Left forelimb (tissue), 1 donor: Measurements from ENCODE around the gene ATAD1.
A peak's percentile ranks its signal among the peaks of the same experiment; 100 is the strongest.
"Not testable (repeated sequence)": the region's sequence is repeated elsewhere in the genome, so short reads cannot be mapped to it uniquely, and the experiment has no call there.

Experiments
- DNase-seq: peaks from one replicate; pipeline ENCODE4 v3.0.0-alpha.2; 2018; ENCODE audit warnings: low spot score

Gene ATAD1

DNA sequence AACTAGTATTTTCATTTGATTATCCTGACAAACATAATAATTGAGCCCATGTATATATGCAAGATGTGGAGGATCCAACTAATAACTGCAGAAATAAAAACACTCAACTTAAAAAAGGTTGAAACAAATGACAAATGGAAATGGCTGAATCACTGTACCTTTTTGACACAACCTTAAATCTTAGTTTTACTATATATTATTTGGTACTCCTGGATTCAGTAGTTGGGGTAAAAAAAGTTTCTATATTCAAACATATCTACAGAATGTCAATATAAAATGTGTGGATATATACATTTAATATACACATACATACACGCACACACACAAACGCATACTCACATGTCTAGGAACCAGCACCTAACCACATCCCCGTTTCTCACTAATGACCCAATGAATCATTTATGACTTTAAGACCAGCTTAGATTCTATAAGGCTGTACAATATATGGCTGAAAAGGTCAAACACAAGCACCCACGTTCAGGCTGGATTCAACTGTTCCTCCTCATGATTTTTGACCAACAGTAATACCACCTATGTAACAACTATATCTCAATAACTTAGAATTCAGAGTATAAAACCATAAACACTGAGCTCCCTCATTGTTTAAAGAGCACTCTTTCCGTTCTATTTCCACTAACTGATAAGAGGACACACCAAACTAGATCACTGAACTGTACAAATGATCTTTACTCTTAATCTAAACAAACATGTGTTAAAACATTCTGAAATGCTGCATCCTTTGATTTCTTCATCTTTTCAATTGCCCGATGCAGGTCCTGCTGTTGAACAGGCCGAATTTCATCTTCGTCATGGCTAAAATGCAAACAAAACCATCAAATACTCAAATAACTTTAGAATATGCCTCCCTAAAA, 63.8 kb downstream of the ATAD1 start:
- DNase-seq: no peak

DNA sequence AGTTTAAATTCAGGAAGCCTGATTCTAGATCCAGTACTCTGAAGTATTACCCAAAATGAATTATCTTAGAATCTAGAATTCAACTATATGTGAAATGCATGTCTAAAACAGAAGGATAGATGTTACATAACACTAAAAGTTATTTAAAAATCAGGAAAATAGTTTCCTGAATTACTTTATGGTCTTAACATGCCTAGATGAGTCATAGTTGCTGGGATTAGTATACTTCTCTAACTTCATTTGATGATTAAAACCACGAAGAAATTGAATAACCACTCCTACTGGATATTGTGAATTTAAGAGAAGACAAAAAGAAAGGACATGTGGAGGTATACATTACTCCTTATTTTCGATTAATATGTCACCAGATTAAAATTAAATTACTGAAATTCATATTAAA, 65.5 kb downstream of the ATAD1 start:
- no peak for DNase-seq

DNA sequence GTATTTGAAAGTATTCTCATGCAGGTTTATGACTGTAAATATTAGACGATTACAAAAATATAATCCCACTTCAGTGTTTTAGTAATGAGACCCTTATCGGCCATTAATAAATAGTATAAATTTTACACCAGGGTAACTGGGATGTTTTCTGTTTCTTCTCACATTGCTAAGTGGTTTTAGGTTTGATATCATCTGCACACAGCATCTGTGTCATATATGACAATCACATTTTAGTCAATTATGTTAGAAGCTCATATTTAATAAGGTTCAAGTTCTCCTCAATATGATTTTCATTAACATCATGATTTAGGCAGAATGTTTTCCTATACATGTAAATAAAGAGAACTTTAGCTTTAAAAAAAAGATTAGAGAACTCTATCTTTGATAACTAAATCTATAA, 66.8 kb downstream of the ATAD1 start:
- DNase-seq: no peak

DNA sequence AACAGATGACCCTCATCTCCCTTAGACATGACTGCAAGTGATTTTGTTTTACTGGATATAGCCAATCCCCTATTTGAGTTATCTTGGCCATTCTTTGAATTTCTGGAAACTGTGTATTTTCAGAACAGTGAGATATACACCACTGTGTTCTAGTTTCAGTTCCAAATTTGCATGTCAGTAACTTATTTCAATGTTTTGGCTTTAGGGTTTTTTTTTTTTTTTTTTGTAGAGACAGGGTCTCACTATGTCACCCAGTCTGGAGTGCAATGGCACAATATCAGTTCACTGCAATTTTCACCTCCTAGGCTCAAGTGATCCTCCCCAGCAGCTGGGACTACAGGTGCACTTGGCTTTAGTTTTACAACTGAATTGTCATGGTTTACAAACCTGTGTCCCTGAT, 67.2 kb downstream of the ATAD1 start:
- DNase-seq: no peak

DNA sequence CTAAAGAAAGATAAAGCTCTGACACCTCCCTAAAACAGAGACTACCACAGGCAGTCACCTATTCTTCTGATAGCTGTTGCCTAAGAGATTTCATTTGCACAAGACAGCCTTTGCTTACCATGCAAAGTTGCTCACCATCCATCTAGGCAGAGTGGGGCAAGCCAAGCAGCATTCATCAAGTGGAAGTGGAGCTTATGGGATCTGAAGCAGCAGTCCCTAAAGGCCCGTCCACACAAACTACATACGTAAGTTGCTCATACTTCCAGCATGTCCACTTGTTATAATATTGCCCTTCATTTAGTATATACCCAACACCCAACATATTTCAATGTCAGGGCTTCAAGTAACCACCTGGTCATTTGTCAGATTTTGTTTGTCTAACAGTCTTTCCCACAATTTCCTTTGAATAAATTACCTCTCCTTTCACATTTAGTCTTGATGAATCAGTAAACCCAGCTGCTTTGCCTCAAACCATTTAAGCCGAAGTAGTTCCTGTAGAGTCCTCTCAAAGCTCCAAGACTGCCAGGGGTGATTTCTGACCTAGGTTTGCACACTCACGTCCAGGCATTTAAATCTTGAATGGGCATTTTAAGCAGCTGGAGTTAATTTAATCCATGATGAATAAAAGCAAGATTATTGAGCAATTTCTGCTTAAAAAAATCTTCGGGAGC, 67.9 kb downstream of the ATAD1 start:
- no peak for DNase-seq

DNA sequence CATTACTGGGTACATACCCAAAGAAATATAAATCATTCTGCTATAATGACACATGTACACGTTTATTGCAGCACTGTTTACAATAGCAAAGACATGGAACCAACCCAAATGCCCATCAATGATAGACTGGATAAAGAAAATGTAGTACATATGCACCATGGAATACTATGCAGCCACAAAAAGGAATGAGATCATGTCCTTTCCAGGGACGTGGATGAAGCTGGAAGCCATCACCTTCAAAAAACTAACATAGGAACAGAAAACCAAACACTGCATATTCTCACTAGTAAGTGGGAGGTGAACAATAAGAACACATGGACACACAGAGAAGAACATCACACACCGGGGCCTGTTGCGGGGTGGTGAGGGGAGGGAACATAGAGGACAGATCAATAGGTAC, 69.8 kb downstream of the ATAD1 start:
- not testable (repeated sequence) for DNase-seq

DNA sequence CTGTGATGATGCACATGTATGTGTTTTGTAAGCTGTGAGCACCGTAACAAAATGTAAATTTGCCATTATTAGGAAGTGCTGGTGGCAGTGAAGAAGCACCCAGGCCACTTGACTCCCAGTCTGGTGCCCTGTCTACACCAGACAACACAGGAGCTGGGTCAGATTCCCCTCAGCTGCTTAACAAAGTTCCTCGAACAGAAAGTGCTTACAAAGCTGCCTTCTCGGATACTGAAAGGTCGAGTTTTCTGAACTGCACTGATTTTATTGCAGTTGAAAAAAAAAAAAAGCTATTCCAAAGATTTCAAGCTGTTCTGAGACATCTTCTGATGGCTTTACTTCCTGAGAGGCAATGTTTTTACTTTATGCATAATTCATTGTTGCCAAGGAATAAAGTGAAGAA, 71.1 kb downstream of the ATAD1 start:
- no peak for DNase-seq

DNA sequence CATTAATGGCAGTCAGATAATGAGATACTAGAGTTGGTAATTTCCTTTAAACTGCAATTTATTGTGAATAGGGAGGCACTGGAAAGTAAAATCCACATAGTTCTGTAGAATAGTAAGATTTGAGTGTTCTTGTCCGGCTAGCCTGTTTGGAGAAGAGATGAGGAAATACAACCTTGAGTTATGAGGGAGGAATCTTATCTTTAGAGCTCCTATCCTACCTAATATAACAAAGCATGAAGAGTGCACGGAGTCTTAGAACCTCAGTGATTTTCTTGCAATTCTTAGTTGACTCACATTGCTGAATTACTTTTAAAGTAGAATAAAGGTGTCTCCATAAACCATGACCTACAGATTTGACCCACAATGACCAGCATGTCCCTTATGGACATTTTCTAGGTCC, 73.4 kb downstream of the ATAD1 start:
- DNase-seq: no peak

DNA sequence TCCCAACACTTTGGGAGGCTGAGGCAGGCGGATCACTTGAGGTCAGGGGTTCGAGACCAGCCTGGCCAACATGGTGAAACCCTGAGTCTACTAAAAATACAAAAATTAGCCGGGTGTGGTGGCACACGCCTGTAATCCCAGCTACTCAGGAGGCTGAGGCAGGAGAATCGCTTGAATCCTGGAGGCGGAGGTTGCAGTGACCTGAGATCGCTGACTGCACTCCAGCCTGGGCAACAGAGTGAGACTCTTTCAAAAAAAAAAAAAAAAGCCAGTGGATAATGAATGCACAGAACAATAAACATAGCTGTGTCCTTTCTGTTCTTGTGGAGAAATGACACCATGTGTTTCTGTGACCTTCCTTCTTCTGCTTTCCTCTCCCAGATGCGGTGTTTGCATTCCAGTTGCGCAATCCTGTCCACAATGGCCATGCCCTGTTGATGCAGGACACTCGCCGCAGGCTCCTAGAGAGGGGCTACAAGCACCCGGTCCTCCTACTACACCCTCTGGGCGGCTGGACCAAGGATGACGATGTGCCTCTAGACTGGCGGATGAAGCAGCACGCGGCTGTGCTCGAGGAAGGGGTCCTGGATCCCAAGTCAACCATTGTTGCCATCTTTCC, 74.9 kb downstream of the ATAD1 start:
- DNase-seq: not testable (repeated sequence)

DNA sequence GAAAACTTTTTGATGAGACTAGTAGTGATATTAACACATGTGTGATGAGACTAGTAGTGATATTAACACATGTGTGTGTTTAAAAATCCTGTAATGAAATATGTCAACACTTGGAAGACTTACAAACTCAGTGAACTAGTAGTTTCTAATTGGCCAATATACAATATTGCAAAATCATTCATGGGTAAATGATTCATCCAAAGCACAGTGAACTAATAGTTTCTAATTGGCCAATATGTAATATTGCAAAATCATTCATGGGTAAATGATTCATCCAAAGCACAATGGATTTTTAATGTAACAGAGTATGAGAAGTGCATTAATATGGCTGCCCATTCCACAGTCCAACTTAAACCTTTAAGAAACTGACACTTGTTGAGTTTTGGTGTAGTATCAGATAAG, 77.8 kb downstream of the ATAD1 start:
- DNase-seq: no peak

DNA sequence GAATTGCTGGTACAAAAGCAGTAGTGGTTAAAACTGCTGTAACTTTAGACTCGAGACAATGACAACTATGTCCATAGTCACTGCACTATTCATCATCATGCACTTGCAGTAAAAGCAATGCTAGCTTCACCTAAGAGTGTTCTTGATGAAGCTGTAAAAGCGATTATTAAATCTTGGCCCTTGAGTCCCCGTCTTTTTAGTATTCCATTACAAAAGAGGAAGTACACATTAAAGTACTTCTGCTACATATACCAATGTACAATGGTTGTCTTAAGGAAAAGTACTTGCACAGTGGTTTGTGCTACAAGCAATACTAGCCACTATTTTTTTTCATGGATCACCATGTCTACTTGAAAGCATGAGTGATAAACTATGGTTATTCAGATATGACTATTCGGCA, 78.3 kb downstream of the ATAD1 start:
- DNase-seq: no peak

DNA sequence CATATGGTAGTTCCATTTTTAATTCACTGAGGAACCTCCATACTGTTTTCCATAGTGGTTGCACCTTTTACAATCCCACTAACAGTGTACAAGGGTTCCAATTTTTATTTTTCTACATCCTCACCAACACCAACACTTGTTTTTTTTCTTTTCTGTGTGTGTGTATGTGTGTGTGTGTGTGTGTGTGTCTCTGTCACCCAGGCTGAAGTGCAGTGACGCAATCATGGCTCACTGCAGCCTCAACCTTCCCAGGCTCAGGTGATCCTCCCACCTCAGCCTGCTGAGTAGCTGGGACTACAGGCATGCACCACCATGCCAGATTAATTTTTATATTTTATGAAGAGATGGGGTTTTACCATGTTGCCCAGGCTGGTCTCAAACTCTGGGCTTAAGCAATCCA, 79.8 kb downstream of the ATAD1 start:
- DNase-seq: not testable (repeated sequence)

DNA sequence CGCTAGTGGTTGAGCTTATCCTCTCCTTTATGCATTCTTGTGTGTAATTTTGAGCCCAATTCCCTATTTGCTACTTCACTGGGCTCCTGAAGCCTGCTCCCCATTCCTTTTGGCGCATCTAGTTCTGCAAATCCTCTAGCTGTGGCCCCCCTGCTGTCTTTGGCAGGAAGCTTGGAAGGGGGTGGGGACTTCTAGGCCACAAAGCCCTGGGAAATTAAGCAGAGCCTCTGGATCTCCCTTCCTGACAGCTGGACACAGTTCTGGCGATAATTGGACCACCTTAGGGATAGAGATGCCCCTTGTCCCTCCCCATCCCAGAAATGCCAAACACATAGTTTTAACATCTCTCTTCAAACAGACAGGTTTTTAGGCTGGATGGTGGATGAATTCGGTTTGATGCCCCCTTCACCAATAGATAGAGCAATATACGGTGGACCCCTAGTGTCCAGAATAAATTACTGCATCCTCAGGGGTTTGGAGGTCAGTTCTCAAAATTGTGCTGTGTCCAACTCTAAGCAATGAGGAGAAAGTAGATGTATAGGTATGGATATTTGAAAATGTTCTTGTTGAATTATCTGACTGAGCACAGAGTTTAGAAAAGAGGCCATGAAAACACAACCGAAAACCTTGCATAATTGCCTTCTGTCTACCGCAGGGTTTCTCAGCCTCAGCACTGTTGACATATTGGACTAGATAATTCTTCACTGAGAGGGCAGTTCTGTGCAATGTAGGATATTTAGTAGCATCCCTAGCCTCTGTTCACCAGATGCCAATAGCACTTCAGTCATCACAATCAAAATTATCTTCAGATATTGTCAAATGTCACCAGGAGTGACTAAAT, 82.8 kb downstream of the ATAD1 start:
- DNase-seq: peak; percentile 71

DNA sequence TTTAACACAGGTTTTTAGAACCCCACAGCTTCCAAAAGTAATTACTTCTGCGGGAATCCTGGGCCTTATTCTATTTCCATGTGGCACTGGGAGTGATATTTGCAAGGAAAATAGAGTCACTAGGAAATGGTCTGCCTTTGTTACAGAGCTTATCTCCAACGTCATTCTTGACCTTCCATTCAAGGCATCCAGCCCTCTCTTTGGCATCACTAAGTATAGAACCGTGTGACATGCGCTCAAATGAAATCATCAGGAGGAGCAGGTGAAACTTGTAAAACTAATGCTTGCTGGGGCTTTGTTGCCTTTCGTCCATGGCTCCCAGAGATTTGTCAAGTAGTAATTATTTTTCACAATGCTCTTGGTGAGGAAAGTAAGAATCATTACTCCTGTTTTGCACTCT, 84.9 kb downstream of the ATAD1 start:
- no peak for DNase-seq

DNA sequence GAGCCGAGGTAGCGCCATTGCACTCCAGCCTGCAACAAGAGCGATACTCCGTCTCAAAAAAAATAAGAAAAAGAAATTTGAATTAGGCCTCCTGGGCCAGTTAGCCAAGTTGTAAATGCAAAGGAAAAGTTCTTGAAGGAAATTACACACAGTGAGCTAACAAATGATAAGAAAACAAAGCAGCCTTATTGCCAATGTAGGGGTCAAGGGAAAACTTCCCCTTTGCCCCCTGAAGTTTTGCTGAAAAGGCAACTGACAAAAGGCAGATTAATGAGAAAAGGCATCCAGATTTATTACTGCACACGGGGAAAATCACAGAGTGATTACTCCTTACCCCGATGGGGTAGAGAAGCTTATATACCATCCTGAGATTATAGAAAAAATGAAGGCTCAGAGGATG, 88.1 kb downstream of the ATAD1 start:
- no peak for DNase-seq

DNA sequence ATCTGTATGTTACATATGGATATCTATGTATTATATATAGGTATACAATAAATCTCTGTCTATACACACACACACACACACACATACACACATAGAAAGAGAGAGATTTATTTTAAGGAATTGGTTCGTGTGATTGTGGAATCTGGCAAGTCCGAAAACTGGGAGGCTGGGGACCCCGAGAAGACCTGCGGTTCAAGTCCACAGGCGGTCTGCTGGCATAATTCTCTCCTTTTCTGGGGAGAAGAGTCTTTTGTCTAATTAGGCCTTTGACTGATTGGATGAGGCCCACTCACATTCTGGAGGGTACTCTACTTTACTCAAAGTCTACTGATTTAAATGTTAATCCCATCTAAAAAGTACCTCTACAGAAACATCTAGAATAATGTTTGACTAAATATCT, 93.2 kb downstream of the ATAD1 start:
- no peak for DNase-seq

DNA sequence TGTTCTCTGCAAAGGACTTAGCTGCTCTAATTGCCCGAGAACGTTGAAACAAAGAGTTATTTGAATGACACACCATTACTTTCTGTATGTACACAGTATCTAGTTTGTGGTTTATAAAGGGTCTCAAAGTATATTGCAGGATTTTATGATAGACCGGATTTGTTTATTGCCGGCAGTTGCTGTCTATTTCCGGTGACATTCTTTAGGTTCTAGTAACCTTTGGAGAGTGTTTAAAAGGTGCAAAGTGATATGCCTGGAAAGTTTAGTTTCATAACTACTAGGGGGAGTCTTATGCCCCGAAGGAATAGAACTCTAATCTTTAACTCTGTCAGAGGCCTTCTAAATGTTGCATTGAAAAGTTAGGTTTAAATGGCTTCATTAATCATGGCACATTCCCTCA, 94.5 kb downstream of the ATAD1 start:
- no peak for DNase-seq

DNA sequence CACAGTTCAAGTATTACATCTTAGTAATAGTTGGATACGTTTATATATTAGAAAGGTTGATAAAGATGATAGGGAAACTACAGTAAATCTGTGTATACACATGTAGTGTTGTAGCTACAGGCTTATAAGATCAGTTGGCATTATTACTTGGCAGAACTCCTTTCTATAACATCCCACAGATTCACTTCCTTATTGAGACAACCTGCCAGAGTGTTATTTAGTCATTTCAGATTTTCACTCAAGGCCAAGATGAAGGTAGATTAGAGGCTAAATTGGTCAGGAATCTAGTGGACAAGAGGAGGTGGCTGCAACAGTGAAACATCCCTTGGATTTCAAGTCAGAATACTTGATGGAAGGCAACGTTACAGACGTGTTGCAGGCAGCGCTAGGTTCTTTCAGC, 95.3 kb downstream of the ATAD1 start:
- DNase-seq: no peak

DNA sequence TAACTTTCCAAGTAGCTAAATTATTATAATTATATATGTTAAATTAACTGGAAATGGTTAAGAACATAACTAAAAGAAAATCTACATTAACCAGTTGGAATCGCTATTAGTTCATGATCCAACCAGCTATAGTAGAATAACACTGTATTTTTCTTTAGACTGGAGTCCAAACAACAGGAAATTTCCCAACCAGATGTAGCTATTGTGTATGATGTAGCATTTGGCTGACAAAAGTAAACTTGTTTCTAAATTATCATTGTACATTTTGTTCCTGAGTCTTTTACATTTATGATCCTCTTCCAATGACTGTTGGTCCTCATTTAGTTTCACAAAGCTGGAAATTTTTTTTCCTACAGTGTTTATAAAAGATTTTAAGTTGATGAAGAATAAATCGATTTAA, 96.2 kb downstream of the ATAD1 start:
- no peak for DNase-seq

DNA sequence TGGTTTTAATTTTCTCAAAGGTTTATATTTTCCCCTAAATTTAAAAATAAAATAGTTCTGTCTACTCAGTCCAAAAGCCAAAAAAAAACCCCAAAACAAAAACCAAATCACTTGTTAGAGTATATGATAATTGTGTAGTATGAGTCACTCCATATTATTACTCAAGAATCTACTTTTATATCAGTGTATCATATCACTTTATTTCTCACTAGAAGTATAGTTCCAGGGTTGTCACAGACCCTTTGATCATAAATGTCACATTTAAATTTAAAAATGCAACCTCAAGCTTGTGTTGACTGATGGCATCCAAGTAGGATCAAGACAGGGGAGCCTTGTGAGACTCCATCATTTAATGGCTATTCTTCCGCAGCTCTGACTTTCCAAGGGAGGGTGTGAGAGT, 97.4 kb downstream of the ATAD1 start:
- no peak for DNase-seq

DNA sequence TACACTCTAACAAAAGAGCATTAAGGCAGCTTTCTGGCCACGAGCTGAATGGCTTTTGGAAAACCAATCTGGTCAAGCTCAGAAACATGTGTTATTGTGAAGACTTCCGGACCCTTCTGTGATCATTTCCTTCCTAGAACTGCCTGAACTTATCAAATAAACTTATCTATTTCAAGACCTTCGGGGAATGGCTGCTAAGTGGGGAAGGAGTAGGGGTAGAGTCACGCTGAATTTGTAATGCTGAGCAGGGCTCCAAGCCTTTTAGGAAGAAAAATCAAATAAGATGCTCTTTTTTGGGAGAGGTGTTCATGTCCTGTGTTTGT, 101.7 kb downstream of the ATAD1 start:
- no peak for DNase-seq

DNA sequence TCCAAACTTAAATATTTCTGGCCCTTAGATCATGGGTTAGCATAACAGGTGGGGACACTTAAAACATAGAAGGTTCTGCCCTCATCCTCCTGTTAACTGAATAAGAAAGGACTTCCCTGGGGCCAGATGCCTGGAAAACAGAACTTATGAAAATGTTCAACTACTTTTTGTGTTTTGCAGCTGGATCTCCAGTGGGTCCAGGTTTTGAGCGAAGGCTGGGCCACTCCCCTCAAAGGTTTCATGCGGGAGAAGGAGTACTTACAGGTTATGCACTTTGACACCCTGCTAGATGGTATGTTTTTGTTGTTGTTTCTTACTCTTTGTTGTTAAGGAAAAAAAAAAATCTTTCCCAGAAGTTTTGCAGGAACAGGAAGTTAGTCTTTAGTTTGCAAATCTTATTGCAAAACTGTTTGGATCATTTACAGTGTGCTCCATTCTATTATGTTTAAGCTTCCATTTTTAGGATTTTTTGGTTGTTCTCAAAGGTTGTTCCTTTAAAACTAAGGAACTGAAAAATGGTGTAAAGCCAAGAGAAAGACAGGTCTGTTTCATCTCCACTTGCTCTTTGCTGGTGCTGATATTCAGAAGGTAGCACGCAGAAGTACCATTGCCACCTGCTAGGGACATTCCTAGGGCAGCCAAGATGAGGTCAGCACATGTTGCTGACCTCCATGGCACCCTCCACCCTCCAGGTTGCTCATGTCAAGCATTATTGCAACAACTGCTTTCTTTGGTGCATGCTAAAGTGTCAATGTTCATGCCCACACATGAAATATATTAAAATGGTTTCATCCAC, 102.3 kb downstream of the ATAD1 start:
- DNase-seq: no peak
